ENCODE data around the gene PLPPR5. TPM values are rescaled to one million over a fixed set of nuclear protein-coding genes. Genes with fewer than 3 reads are reported as not detected.

Gene PLPPR5
- total RNA-seq, 2 experiments from 2014 or later: not detected

DNA sequence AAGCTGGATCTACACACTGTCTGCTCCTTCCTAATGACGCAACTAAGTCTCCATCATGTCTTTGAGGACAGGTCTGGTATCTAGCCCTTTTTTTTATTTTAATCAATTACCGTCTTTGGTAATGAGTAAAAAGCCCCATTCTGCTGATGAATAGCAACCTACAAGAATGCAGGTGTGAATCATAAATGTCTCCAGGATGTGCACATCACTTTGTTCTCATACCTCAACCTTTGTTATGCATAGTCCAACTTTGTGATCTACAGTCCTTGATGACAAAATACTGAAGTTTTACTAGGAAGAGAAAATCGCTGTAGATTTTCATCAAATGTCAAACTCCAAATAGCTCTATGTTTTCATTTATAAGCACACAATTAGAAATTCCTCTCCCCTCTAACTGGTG, 39.3 kb downstream of the PLPPR5 start:
- ChIA-PET CTCF (no interaction called here), POLR2A (no interaction called here)
- TF ChIP-seq, protein P1, sequence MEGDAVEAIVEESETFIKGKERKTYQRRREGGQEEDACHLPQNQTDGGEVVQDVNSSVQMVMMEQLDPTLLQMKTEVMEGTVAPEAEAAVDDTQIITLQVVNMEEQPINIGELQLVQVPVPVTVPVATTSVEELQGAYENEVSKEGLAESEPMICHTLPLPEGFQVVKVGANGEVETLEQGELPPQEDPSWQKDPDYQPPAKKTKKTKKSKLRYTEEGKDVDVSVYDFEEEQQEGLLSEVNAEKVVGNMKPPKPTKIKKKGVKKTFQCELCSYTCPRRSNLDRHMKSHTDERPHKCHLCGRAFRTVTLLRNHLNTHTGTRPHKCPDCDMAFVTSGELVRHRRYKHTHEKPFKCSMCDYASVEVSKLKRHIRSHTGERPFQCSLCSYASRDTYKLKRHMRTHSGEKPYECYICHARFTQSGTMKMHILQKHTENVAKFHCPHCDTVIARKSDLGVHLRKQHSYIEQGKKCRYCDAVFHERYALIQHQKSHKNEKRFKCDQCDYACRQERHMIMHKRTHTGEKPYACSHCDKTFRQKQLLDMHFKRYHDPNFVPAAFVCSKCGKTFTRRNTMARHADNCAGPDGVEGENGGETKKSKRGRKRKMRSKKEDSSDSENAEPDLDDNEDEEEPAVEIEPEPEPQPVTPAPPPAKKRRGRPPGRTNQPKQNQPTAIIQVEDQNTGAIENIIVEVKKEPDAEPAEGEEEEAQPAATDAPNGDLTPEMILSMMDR (IDR thresholded peaks at IDR 0.05): no peak
- intact Hi-C loops (cut with DNase I, micrococcal nuclease): no loop called here
- no peak for DNase-seq
- Histone ChIP-seq H3K4me1 (ENCODE audit: insufficient read depth, low read length) (no peaks in the 10 kb centered on the region), H3K27me3 (ENCODE audit: control insufficient read depth in 1 of 2, insufficient read depth in 2 of 2, low read length in 2 of 2) (no peaks in the 10 kb centered on the region), H3K4me3 (ENCODE audit: low read length) (no peak overlapping the region), H3K9me3 (ENCODE audit: control insufficient read depth in 1 of 2, insufficient read depth in 1 of 2, low read length in 2 of 2) (no peaks in the 10 kb centered on the region), H3K36me3 (ENCODE audit: insufficient read depth, low read length) (no peaks in the 10 kb centered on the region), H3K27ac (ENCODE audit: low read depth in 1 of 2, low read length in 2 of 2) (no peak overlapping the region)
- Mint-ChIP-seq H3K36me3 (ENCODE audit: low read depth) (no peaks in the 10 kb centered on the region), H3K9me3 (no peaks in the 10 kb centered on the region), H3K27ac (no peak overlapping the region), H3K4me3 (no peak overlapping the region), H3K27me3 (peaks cover 5% of the 10 kb centered on the region), H3K4me1 (ENCODE audit: low read depth) (no peaks in the 10 kb centered on the region)
- no peak for ATAC-seq (ENCODE audit: poor library complexity)

DNA sequence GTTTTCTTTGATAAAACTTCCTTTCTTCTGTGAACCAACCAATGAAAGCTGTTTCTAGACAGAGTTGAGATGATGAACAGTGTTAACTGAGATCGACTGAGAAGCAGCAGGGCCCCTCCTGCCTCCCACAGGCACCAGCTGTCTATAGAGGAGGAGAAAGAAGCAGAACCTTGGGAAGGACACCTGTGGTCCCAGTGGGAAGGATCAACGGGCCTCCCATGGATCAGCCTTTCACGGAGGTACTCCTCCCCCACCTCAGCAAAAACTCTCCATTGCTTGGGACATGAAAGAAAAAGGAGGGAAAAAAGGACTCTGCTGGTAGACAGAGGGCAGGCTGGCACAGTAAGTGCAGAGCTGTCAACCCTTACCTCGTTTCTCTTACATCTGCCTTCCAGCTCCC, 40.5 kb downstream of the PLPPR5 start:
- H3K4me3 ChIP-seq (ENCODE audit: low read length): no peak overlapping the region
- DNase-seq: no peak
- H3K36me3 ChIP-seq (ENCODE audit: insufficient read depth, low read length): no peaks in the 10 kb centered on the region
- CTCF ChIA-PET: no interaction called here
- TF ChIP-seq, protein P1 (IDR thresholded peaks at IDR 0.05): no peak
- POLR2A ChIA-PET: no interaction called here
- no peak overlapping the region for H3K27ac ChIP-seq (ENCODE audit: low read depth in 1 of 2, low read length in 2 of 2)
- no peaks in the 10 kb centered on the region for H3K9me3 ChIP-seq (ENCODE audit: control insufficient read depth in 1 of 2, insufficient read depth in 1 of 2, low read length in 2 of 2)
- no peak overlapping the region for H3K4me3 Mint-ChIP-seq
- H3K9me3 Mint-ChIP-seq: no peaks in the 10 kb centered on the region
- no peaks in the 10 kb centered on the region for H3K27me3 ChIP-seq (ENCODE audit: control insufficient read depth in 1 of 2, insufficient read depth in 2 of 2, low read length in 2 of 2)
- H3K4me1 ChIP-seq (ENCODE audit: insufficient read depth, low read length): no peaks in the 10 kb centered on the region
- H3K27ac Mint-ChIP-seq: no peak overlapping the region
- peaks cover 5% of the 10 kb centered on the region for H3K27me3 Mint-ChIP-seq
- no peaks in the 10 kb centered on the region for H3K36me3 Mint-ChIP-seq (ENCODE audit: low read depth)
- ATAC-seq (ENCODE audit: poor library complexity): no peak
- intact Hi-C loops (cut with DNase I, micrococcal nuclease): no loop called here
- no peaks in the 10 kb centered on the region for H3K4me1 Mint-ChIP-seq (ENCODE audit: low read depth)

- ChIA-PET CTCF (no interaction called here), POLR2A (no interaction called here)
- ATAC-seq (ENCODE audit: poor library complexity) (no peak), DNase-seq (no peak)
- Mint-ChIP-seq H3K9me3 (no peaks in the 10 kb centered on the region), H3K4me3 (no peak overlapping the region), H3K27me3 (peaks cover 5% of the 10 kb centered on the region), H3K36me3 (ENCODE audit: low read depth) (no peaks in the 10 kb centered on the region), H3K27ac (no peak overlapping the region), H3K4me1 (ENCODE audit: low read depth) (peaks cover 8% of the 10 kb centered on the region)
- Histone ChIP-seq H3K4me3 (ENCODE audit: low read length) (no peak overlapping the region), H3K36me3 (ENCODE audit: insufficient read depth, low read length) (no peaks in the 10 kb centered on the region), H3K27me3 (ENCODE audit: control insufficient read depth in 1 of 2, insufficient read depth in 2 of 2, low read length in 2 of 2) (no peaks in the 10 kb centered on the region), H3K4me1 (ENCODE audit: insufficient read depth, low read length) (no peaks in the 10 kb centered on the region), H3K9me3 (ENCODE audit: control insufficient read depth in 1 of 2, insufficient read depth in 1 of 2, low read length in 2 of 2) (no peaks in the 10 kb centered on the region), H3K27ac (ENCODE audit: low read depth in 1 of 2, low read length in 2 of 2) (no peak overlapping the region)
- TF ChIP-seq, protein P1 (IDR thresholded peaks at IDR 0.05): no peak
- intact Hi-C loops (cut with DNase I, micrococcal nuclease): no loop called here
Observed at GRCh38 chr1:98963064-98963758, 41.5 kb downstream of the PLPPR5 start.
